PC-9 (cell line): ENCODE results near the gene MRPL41. TPM values are rescaled to one million over a fixed set of nuclear protein-coding genes. Genes with fewer than 3 reads are reported as not detected.

Source experiments
- BruUV-seq: library from RNA; stranded (reverse); fragments of 400-500 nt; replicated peaks from 2 replicates; lab custom pipeline; 2021; lab: Mats Ljungman, UMichigan
- CTCF ChIA-PET: fragments of 300-600 bp; sonication (Branson Sonifier 250); formaldehyde crosslinking; loops from one replicate; lab custom pipeline; 2022; ENCODE audit warnings: antibody characterized with exemption; lab: Charles Lee
- POLR2A ChIA-PET: fragments of 300-600 bp; sonication (Branson Sonifier 250); formaldehyde crosslinking; loops from one replicate; lab custom pipeline; 2022; ENCODE audit warnings: antibody characterized with exemption; ENCODE audit not compliant: unreplicated experiment; lab: Charles Lee
- DNase-seq, 2 experiments: peaks; one replicate each; pipeline versions ENCODE4 v3.0.0 to v3.0.0-alpha.2; 2015 to 2022; ENCODE audit warnings: mixed read lengths in 1 of 2
- H2AFZ ChIP-seq: fragments of 200-600 bp; sonication (generic); 2 replicates; pipeline ENCODE4 v1.8.1; 2017; ENCODE audit warnings: antibody characterized with exemption
- H3F3A ChIP-seq: fragments of 200-600 bp; sonication (generic); 2 replicates; pipeline ENCODE4 v1.8.1; 2017; ENCODE audit warnings: antibody characterized with exemption, mild to moderate bottlenecking, low read depth; ENCODE audit not compliant: insufficient read depth
- H3K27ac ChIP-seq: fragments of 200-600 bp; sonication (generic); 2 replicates; pipeline ENCODE4 v1.6.1; 2016; ENCODE audit warnings: mixed run types
- H3K27me3 ChIP-seq: fragments of 200-600 bp; sonication (generic); 2 replicates; pipeline ENCODE4 v1.6.1; 2016; ENCODE audit warnings: low read depth, mixed run types; ENCODE audit not compliant: insufficient read depth
- H3K36me3 ChIP-seq: fragments of 200-600 bp; sonication (generic); 2 replicates; pipeline ENCODE4 v1.6.1; 2016; ENCODE audit warnings: low read depth, mixed run types
- H3K4me1 ChIP-seq: fragments of 200-600 bp; sonication (generic); replicated peaks from 2 replicates; pipeline ENCODE4 v1.6.1; 2016; ENCODE audit warnings: mixed run types; ENCODE audit not compliant: insufficient read depth
- H3K4me2 ChIP-seq: fragments of 200-600 bp; sonication (generic); 2 replicates; pipeline ENCODE4 v1.6.1; 2017; ENCODE audit warnings: mixed run types
- H3K4me3 ChIP-seq: fragments of 200-600 bp; sonication (generic); 2 replicates; pipeline ENCODE4 v1.6.1; 2016; ENCODE audit warnings: mixed run types
- H3K79me2 ChIP-seq: fragments of 200-600 bp; sonication (generic); 2 replicates; pipeline ENCODE4 v1.6.1; 2017; ENCODE audit warnings: low read depth, mixed run types
- H3K9me2 ChIP-seq: fragments of 200-600 bp; sonication (generic); 2 replicates; pipeline ENCODE4 v1.8.1; 2017; ENCODE audit warnings: mild to moderate bottlenecking; ENCODE audit not compliant: insufficient read depth
- H3K9me3 ChIP-seq: fragments of 200-600 bp; sonication (generic); 2 replicates; pipeline ENCODE4 v1.8.1; 2016; ENCODE audit warnings: low read depth; ENCODE audit not compliant: insufficient read depth
- H4K20me1 ChIP-seq: fragments of 200-600 bp; sonication (generic); 2 replicates; pipeline ENCODE4 v1.8.1; 2017; ENCODE audit not compliant: insufficient read depth
- EZH2 ChIP-seq: fragments of 200-600 bp; sonication (generic); IDR thresholded peaks from 2 replicates; pipeline ENCODE4 v1.8.0; 2017; ENCODE audit warnings: antibody characterized with exemption, low read depth
- intact Hi-C: fragments of 100-400 bp; cut with micrococcal nuclease; formaldehyde crosslinking; loops from one replicate; pipeline ENCODE4 v1.10.0; 2022; ENCODE audit not compliant: unreplicated experiment
- total RNA-seq: library from RNA; stranded (reverse); gene quantifications from 2 replicates; pipeline ENCODE4 v1.2.3, GENCODE V29; 2021
- TF ChIP-seq, protein P1 (sequence below): fragments of 200-600 bp; sonication (generic); conservative IDR thresholded peaks from 2 replicates; pipeline ENCODE4 v1.6.1; 2017; ENCODE audit warnings: mixed run types, antibody characterized with exemption, mild to moderate bottlenecking, moderate library complexity

The MRPL41 gene
- total RNA-seq, 1 experiment from 2014 or later: 54.5 TPM

DNA sequence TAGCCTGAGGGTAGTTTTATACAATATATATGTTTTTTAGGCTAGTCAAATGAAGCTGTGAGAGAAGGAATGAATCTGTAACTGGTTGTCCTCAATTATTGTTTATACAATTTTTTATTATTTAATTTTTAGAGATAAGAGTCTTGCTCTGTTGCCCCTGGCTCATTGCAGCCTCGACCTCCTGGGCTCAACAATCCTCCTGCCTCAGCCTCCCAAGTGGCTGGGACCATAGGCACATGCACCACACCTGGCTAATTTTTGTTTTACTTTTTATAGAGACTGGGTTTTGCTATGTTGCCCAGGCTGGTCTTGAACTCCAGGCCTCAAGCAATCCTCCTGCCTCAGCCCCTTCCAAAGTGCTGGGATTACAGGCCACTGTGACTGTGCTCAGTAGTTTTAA, 2.7 kb downstream of the MRPL41 start:
- Histone ChIP-seq H3K4me1 (peaks cover 8% of the 10 kb centered on the region), H4K20me1 (peaks cover 14% of the 10 kb centered on the region; the same call in 1 of the 2 replicates), H3K9me2 (no peaks in the 10 kb centered on the region), H3F3A (peaks cover 39% of the 10 kb centered on the region), H2AFZ (no peak overlapping the region), H3K4me3 (no peak overlapping the region), H3K79me2 (no peaks in the 10 kb centered on the region), H3K27ac (no peak overlapping the region), H3K27me3 (no peaks in the 10 kb centered on the region), H3K4me2 (no peak overlapping the region), H3K36me3 (peaks cover 2% of the 10 kb centered on the region; the same call in 1 of the 2 replicates), H3K9me3 (no peaks in the 10 kb centered on the region)
- DNase-seq: no peak
- CTCF ChIA-PET: interaction anchor here (0.6 kb wide), 1 partner anchor 742 kb away, joined by 3 read pairs; no protein-coding TSS in a partner anchor
- BruUV-seq: no TSS peak
- TF ChIP-seq, protein P1, sequence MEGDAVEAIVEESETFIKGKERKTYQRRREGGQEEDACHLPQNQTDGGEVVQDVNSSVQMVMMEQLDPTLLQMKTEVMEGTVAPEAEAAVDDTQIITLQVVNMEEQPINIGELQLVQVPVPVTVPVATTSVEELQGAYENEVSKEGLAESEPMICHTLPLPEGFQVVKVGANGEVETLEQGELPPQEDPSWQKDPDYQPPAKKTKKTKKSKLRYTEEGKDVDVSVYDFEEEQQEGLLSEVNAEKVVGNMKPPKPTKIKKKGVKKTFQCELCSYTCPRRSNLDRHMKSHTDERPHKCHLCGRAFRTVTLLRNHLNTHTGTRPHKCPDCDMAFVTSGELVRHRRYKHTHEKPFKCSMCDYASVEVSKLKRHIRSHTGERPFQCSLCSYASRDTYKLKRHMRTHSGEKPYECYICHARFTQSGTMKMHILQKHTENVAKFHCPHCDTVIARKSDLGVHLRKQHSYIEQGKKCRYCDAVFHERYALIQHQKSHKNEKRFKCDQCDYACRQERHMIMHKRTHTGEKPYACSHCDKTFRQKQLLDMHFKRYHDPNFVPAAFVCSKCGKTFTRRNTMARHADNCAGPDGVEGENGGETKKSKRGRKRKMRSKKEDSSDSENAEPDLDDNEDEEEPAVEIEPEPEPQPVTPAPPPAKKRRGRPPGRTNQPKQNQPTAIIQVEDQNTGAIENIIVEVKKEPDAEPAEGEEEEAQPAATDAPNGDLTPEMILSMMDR: no peak
- TF ChIP-seq EZH2: no peak
- POLR2A ChIA-PET: interaction anchor here (0.7 kb wide), 1 partner anchor 514 kb away, joined by 5 read pairs; no protein-coding TSS in a partner anchor
- intact Hi-C loops: loop anchor here (5.0 kb wide), 1 partner anchor 58 kb away; no protein-coding TSS in a partner anchor

DNA sequence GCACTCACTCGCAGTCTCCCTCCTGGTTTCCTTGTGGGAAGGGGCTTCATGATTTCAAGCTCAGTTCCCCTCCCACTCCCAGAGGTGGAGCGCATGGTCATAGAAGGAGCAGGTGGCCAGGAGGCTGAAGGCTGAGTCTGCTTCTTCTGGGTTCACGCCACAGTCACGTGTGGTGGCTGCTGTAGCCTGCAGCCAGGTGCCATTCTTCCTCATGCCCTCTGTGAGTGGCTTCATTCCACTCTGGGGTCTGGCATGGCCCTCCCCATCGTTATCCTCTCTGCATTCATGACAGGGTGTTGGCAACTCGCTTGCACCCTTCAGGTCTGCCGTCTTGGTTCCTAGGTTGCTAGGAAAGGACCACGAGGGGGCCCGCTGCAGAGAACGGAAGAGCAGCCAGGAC, 3.5 kb downstream of the MRPL41 start:
- Histone ChIP-seq H3K27me3 (no peaks in the 10 kb centered on the region), H3K27ac (no peak overlapping the region), H3K9me2 (no peaks in the 10 kb centered on the region), H4K20me1 (peaks cover 14% of the 10 kb centered on the region; the same call in 1 of the 2 replicates), H3F3A (peaks cover 32% of the 10 kb centered on the region), H3K4me1 (peaks cover under 1% of the 10 kb centered on the region), H3K4me3 (no peak overlapping the region), H3K36me3 (peaks cover 9% of the 10 kb centered on the region; the same call in 1 of the 2 replicates), H3K9me3 (no peaks in the 10 kb centered on the region), H2AFZ (no peak overlapping the region), H3K4me2 (no peak overlapping the region), H3K79me2 (no peaks in the 10 kb centered on the region)
- TF ChIP-seq EZH2: no peak
- TF ChIP-seq, protein P1: no peak
- BruUV-seq: no TSS peak
- no peak for DNase-seq
- intact Hi-C loops: no loop called here
- CTCF ChIA-PET: no interaction called here
- POLR2A ChIA-PET: no interaction called here

DNA sequence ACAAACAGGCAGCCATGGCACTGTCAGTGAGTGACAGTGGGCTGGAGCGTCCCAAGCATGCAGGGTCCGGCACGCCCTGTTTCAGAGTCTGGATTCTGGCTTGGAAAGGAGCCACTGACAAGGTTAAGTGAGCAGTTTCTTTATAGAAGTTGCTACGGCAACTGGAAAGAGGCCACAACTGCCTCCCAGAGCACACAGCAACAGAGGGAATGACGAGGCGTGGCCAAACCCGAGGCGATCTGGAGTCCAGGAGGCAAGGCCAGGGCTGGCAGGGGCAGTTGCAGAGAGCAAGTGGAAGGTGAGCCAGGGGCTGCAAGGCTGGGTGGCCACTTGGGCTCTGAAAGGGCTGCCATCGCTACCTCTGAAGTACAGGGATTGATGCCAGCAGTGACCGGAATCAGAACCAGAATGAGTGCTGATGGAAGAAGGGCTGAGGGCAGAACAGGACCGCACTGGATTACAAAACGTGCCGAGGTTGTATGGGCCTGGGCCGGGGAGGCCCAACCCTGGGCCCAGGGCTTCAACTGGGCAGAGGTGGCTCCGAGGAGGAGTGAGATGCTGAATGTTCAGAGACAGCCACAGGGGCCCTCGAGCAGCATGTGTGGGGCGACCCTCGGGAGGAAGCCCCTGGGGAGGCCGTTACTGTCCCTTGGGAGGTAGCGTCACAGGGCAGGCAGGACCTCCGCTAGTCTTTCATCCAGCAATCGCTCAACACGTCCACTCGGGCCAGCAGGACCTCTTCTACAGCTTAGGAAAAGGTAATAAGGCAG, 4.6 kb downstream of the MRPL41 start:
- Histone ChIP-seq H3K36me3 (peaks cover 9% of the 10 kb centered on the region; the same call in 1 of the 2 replicates), H3K4me3 (no peak overlapping the region), H3K4me2 (no peak overlapping the region), H3K27ac (no peak overlapping the region), H3K27me3 (no peaks in the 10 kb centered on the region), H3F3A (peaks cover 32% of the 10 kb centered on the region), H3K79me2 (no peaks in the 10 kb centered on the region), H2AFZ (no peak overlapping the region), H4K20me1 (peaks cover 14% of the 10 kb centered on the region; the same call in 1 of the 2 replicates), H3K9me2 (no peaks in the 10 kb centered on the region), H3K4me1 (no peaks in the 10 kb centered on the region; the same call in 1 of the 2 replicates), H3K9me3 (no peaks in the 10 kb centered on the region)
- intact Hi-C loops: no loop called here
- ChIA-PET CTCF (no interaction called here), POLR2A (no interaction called here)
- no peak for TF ChIP-seq EZH2
- TF ChIP-seq, protein P1: no peak
- DNase-seq: no peak
- no TSS peak for BruUV-seq
